Measurements from ENCODE around the gene GGTA1.

GGTA1 gene

DNA sequence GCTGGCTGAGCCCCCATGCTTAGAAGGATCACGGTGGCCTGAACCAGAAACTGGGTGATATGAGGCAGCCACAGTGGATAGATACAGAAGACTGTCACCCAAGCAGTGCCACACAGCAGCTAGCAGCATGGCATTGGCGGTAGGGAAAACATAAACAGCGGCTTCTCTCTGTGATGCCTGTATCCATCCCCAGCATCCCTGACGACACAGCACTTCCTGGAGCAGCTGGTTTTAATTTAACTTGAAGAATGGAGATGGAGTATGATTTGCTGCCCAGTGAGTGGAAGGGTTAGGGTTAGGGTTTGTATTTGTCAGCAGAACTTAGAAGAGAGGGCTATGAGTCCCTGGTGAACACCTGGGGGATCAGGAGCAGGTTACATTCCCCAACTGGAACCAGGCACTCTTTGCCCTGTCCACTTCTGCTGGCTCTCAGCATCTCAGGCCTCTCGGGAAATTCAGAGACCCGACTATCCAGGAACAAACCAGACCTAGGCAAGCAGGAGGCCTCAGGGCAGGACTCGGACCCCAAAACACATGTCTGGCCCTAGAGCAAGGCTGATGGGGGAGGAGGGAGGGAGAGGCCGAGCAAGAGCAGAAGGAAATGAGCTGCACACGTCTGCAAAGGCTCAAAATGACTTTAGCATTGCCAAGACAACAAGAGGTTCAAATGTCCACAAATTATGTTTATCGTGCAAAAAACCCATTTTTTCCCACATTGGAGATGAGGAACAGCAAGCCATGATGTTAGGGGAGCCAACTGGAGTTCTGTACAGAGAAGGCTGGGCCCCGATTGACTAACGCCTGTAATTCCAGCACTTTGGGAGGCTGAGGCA lies 6.5 kb upstream of the GGTA1 start:
- no peak overlapping the region for H3K9ac ChIP-seq (ENCODE audit: low read length in 5 of 5)
- H3K4me1 ChIP-seq (ENCODE audit: control insufficient read depth in 5 of 5, insufficient read depth in 5 of 5, low read length in 5 of 5), result peaks cover 0 to 50% (median 22%) of the 10 kb centered on the region in 5 donors
- no peaks in the 10 kb centered on the region for H3K36me3 ChIP-seq (ENCODE audit: control insufficient read depth in 5 of 5, insufficient read depth in 5 of 5, low read length in 5 of 5)
- H3K27ac ChIP-seq (ENCODE audit: low read depth, low read length), result no peak overlapping the region
- no peak overlapping the region for H3K4me3 ChIP-seq (ENCODE audit: low read depth in 1 of 5, low read length in 5 of 5)
- H3K27me3 ChIP-seq (ENCODE audit: control insufficient read depth in 5 of 5, insufficient read depth in 4 of 5, low read length in 5 of 5), result peaks cover 0 to 7% (median 0%) of the 10 kb centered on the region in 5 donors
- H3K9me3 ChIP-seq (ENCODE audit: control insufficient read depth in 5 of 5, low read length in 5 of 5), result no peaks in the 10 kb centered on the region

DNA sequence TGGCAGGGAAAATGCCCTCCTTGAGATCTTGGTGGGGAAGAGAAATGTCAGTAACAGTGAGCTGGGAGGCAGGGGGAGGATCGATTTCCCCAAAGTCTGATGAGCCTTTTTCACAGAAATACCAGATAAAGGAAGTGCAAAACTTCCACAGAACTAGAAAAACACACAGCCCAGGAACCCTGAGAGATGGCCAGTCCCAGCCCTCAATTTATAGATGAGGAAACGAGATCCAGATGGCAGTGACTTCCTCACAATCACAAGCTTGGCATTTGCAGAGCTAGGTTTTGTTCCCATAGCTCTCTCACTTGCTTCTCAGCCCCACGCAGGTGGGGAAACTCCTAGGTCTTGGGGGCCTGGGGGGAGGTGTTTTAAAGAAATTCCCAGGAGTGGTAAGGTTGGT lies 3.8 kb upstream of the GGTA1 start:
- no peaks in the 10 kb centered on the region for H3K9me3 ChIP-seq (ENCODE audit: control insufficient read depth in 5 of 5, low read length in 5 of 5)
- H3K9ac ChIP-seq (ENCODE audit: low read length in 5 of 5), result no peak overlapping the region
- peaks cover 0 to 7% (median 0%) of the 10 kb centered on the region in 5 donors for H3K27me3 ChIP-seq (ENCODE audit: control insufficient read depth in 5 of 5, insufficient read depth in 4 of 5, low read length in 5 of 5)
- no peak overlapping the region for H3K27ac ChIP-seq (ENCODE audit: low read depth, low read length)
- no peak overlapping the region for H3K4me3 ChIP-seq (ENCODE audit: low read depth in 1 of 5, low read length in 5 of 5)
- no peaks in the 10 kb centered on the region for H3K36me3 ChIP-seq (ENCODE audit: control insufficient read depth in 5 of 5, insufficient read depth in 5 of 5, low read length in 5 of 5)
- H3K4me1 ChIP-seq (ENCODE audit: control insufficient read depth in 5 of 5, insufficient read depth in 5 of 5, low read length in 5 of 5), result peaks cover 2 to 56% (median 29%) of the 10 kb centered on the region in 5 donors

DNA sequence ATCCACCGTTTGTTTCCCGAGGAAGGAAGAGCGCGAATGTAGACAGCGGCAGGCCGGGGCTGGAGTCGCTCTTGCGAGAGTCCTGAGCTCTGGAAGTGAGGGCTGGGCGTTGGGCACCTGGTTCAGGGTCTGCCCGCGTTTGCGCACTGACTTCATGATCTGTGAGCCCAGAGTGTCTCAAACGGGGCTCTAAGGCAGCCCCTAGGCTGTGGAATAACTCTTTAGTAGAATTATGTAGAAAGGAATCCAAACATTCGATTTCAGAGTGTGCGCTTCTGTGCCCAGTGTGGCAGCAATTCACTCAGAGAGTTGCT lies 478 bp upstream of the GGTA1 start:
- peak overlapping the region; percentile 68 to 79 (median 70) for H3K4me3 ChIP-seq (ENCODE audit: low read depth in 1 of 5, low read length in 5 of 5)
- H3K36me3 ChIP-seq (ENCODE audit: control insufficient read depth in 5 of 5, insufficient read depth in 5 of 5, low read length in 5 of 5), result no peaks in the 10 kb centered on the region
- H3K27ac ChIP-seq (ENCODE audit: low read depth, low read length), result peak overlapping the region; percentile 74
- H3K27me3 ChIP-seq (ENCODE audit: control insufficient read depth in 5 of 5, insufficient read depth in 4 of 5, low read length in 5 of 5), result peaks cover 0 to 2% (median 0%) of the 10 kb centered on the region in 5 donors
- H3K4me1 ChIP-seq (ENCODE audit: control insufficient read depth in 5 of 5, insufficient read depth in 5 of 5, low read length in 5 of 5), result peaks cover 3 to 46% (median 33%) of the 10 kb centered on the region in 5 donors
- H3K9ac ChIP-seq (ENCODE audit: low read length in 5 of 5), result peak overlapping the region; percentile 5 to 79 (median 42)
- H3K9me3 ChIP-seq (ENCODE audit: control insufficient read depth in 5 of 5, low read length in 5 of 5), result peaks cover 0 to 4% (median 3%) of the 10 kb centered on the region in 5 donors

DNA sequence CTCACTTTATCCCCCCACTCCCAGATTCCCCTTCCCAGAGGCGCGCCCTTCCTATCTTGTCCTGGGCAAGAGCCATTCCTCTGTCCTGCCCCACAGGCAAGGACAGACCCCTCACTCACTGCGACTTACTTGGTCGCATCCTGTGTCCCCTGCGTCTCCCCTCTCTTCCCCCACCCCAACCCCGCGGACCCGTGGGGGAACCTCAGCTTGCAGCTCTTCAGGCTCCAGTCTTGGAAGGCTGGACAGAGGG lies 542 bp downstream of the GGTA1 start:
- no peaks in the 10 kb centered on the region for H3K36me3 ChIP-seq (ENCODE audit: control insufficient read depth in 5 of 5, insufficient read depth in 5 of 5, low read length in 5 of 5)
- H3K4me1 ChIP-seq (ENCODE audit: control insufficient read depth in 5 of 5, insufficient read depth in 5 of 5, low read length in 5 of 5), result peaks cover 3 to 47% (median 33%) of the 10 kb centered on the region in 5 donors
- peaks cover 0 to 2% (median 0%) of the 10 kb centered on the region in 5 donors for H3K27me3 ChIP-seq (ENCODE audit: control insufficient read depth in 5 of 5, insufficient read depth in 4 of 5, low read length in 5 of 5)
- H3K4me3 ChIP-seq (ENCODE audit: low read depth in 1 of 5, low read length in 5 of 5), result peak overlapping the region; percentile 68 to 79 (median 70)
- peaks cover 0 to 4% (median 3%) of the 10 kb centered on the region in 5 donors for H3K9me3 ChIP-seq (ENCODE audit: control insufficient read depth in 5 of 5, low read length in 5 of 5)
- H3K9ac ChIP-seq (ENCODE audit: low read length in 5 of 5), result peak overlapping the region in 3 of 5 donors; percentile 69 to 77 (median 76)
- peak overlapping the region; percentile 74 for H3K27ac ChIP-seq (ENCODE audit: low read depth, low read length)

DNA sequence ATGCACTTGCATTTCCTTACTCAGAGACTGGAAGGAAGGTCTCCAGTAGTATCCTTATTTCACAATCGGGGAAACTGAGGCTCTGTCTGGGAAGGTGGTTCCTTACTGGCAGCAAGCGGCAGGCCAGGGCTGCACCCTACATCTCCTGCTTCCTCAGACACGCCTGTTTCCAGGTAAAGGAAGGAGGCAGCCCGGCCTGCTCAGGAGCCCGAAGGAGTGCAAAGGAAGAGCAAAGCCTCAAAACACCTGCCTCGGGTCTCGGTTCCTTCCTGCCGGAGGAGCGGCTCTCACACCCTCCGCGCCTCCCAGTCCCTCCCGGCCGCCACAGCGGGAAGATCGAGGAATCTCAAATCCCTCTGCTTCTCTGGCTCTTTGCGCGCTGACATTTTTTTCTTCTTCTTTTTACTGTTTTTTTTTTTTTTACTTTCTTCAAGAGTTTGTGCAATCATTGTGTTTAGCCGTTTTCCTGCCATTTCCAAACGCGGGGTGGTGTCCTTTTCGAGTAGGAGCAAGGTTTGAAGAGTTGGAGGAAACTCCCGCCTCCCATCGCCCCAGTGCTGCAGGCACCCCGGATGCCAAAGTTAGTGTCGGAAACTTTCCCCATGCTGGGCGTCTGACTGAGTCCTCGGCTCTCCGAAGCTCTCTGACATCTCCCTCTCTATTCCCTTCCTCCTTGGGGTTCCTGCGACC lies 1.0 kb downstream of the GGTA1 start:
- H3K27me3 ChIP-seq (ENCODE audit: control insufficient read depth in 5 of 5, insufficient read depth in 4 of 5, low read length in 5 of 5), result peaks cover 0 to 1% (median 0%) of the 10 kb centered on the region in 5 donors
- H3K27ac ChIP-seq (ENCODE audit: low read depth, low read length), result peak overlapping the region; percentile 74

DNA sequence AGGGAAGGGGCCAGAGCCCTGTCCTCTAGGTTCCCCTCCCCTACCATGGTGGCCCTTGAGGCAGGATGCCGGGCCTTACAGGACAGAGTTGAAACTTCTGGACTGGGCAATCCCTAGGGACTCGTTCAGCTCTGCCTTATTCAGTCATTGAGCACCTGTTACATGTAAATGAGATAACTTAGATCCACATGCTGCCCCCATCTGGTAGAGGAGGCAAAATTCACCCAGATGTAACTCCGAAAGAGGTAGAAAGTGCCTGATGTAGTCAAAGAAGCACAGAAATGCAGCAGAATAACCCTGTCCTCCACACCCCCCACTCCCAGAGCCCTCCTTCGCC lies 1.5 kb downstream of the GGTA1 start:
- H3K9ac ChIP-seq (ENCODE audit: low read length in 5 of 5), result peak overlapping the region in 3 of 5 donors; percentile 69 to 77 (median 76)

More for the DNA sequence above, 1.0 kb downstream of the GGTA1 start:
- H3K9me3 ChIP-seq (ENCODE audit: control insufficient read depth in 5 of 5, low read length in 5 of 5), result peaks cover 0 to 4% (median 3%) of the 10 kb centered on the region in 5 donors
- peaks cover 3 to 46% (median 33%) of the 10 kb centered on the region in 5 donors for H3K4me1 ChIP-seq (ENCODE audit: control insufficient read depth in 5 of 5, insufficient read depth in 5 of 5, low read length in 5 of 5)
- H3K36me3 ChIP-seq (ENCODE audit: control insufficient read depth in 5 of 5, insufficient read depth in 5 of 5, low read length in 5 of 5), result no peaks in the 10 kb centered on the region
- peak overlapping the region in 3 of 5 donors; percentile 69 to 77 (median 76) for H3K9ac ChIP-seq (ENCODE audit: low read length in 5 of 5)
- peak overlapping the region; percentile 68 to 79 (median 70) for H3K4me3 ChIP-seq (ENCODE audit: low read depth in 1 of 5, low read length in 5 of 5)

DNA sequence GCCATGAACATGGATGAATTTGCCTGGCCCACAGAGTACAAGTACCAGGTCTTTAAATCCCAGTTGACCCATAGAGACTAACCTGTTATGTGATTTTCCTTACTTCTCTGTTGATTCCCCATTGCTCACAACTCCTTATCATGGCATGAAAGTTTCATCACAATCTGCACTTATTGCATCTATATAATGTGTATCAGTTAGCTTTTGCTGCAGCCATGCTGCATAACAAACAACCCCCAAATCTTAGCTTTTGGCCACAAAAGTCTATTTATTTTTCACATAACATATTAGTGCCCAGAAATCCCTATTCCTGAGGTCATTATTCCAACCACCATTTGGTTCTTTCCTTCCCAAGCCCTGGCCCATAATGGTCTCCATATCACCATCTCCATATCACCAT lies 3.7 kb downstream of the GGTA1 start:
- Histone ChIP-seq H3K27ac (ENCODE audit: low read depth, low read length) (no peak overlapping the region), H3K9me3 (ENCODE audit: control insufficient read depth in 5 of 5, low read length in 5 of 5) (peaks cover 0 to 4% (median 3%) of the 10 kb centered on the region in 5 donors), H3K9ac (ENCODE audit: low read length in 5 of 5) (no peak overlapping the region), H3K4me3 (ENCODE audit: low read depth in 1 of 5, low read length in 5 of 5) (no peak overlapping the region), H3K4me1 (ENCODE audit: control insufficient read depth in 5 of 5, insufficient read depth in 5 of 5, low read length in 5 of 5) (peaks cover 3 to 52% (median 28%) of the 10 kb centered on the region in 5 donors), H3K36me3 (ENCODE audit: control insufficient read depth in 5 of 5, insufficient read depth in 5 of 5, low read length in 5 of 5) (no peaks in the 10 kb centered on the region), H3K27me3 (ENCODE audit: control insufficient read depth in 5 of 5, insufficient read depth in 4 of 5, low read length in 5 of 5) (no peaks in the 10 kb centered on the region)

More for the DNA sequence above, 1.5 kb downstream of the GGTA1 start:
- peaks cover 3 to 43% (median 32%) of the 10 kb centered on the region in 5 donors for H3K4me1 ChIP-seq (ENCODE audit: control insufficient read depth in 5 of 5, insufficient read depth in 5 of 5, low read length in 5 of 5)
- peak overlapping the region; percentile 68 to 79 (median 70) for H3K4me3 ChIP-seq (ENCODE audit: low read depth in 1 of 5, low read length in 5 of 5)
- no peaks in the 10 kb centered on the region for H3K27me3 ChIP-seq (ENCODE audit: control insufficient read depth in 5 of 5, insufficient read depth in 4 of 5, low read length in 5 of 5)
- peak overlapping the region; percentile 17 for H3K27ac ChIP-seq (ENCODE audit: low read depth, low read length)
- no peaks in the 10 kb centered on the region for H3K36me3 ChIP-seq (ENCODE audit: control insufficient read depth in 5 of 5, insufficient read depth in 5 of 5, low read length in 5 of 5)
- peaks cover 0 to 4% (median 3%) of the 10 kb centered on the region in 5 donors for H3K9me3 ChIP-seq (ENCODE audit: control insufficient read depth in 5 of 5, low read length in 5 of 5)

DNA sequence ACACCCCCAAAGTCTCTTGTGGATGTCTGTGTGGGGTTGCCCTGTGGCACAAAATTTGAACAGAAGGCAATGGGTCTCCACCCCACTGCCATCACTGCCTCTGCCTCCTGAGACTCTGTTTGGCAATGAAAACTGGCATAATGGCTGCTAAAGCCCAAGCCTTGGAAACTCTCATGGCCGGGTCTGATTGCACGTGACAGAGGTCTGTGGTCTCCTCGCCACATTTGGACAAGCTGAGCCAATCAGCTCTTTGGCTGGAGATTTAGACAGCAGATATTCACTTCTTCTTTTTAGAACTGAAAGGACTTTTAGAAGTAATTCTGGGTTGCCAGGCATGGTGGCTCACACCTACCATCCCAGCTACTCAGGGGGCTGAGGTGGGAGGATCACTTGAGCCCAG lies 5.5 kb downstream of the GGTA1 start:
- Histone ChIP-seq H3K36me3 (ENCODE audit: control insufficient read depth in 5 of 5, insufficient read depth in 5 of 5, low read length in 5 of 5) (no peaks in the 10 kb centered on the region), H3K9me3 (ENCODE audit: control insufficient read depth in 5 of 5, low read length in 5 of 5) (peaks cover 0 to 4% (median 3%) of the 10 kb centered on the region in 5 donors), H3K4me1 (ENCODE audit: control insufficient read depth in 5 of 5, insufficient read depth in 5 of 5, low read length in 5 of 5) (peaks cover 2 to 47% (median 17%) of the 10 kb centered on the region in 5 donors), H3K9ac (ENCODE audit: low read length in 5 of 5) (no peak overlapping the region), H3K27ac (ENCODE audit: low read depth, low read length) (no peak overlapping the region), H3K4me3 (ENCODE audit: low read depth in 1 of 5, low read length in 5 of 5) (no peak overlapping the region), H3K27me3 (ENCODE audit: control insufficient read depth in 5 of 5, insufficient read depth in 4 of 5, low read length in 5 of 5) (no peaks in the 10 kb centered on the region)

DNA sequence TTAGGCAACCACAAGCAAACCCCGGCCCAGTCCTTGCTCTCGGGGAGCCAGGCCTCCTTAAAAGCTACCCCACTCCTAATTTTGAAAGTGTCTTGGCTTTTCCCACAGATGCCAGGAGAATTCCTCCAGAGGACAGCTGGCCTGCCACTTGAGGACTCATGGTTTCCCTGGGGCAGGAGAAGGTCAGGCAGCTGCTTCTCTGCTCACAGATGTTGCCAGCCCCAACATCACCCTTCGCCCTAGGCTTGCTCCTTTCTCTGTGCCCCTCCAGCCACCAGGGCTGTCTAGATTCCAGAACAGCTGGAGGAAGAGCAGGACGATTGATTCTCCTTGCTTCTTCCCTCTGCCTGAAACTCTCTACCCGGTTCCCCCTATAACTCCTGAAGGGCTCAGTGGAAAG lies 8.5 kb downstream of the GGTA1 start:
- H3K27ac ChIP-seq (ENCODE audit: low read depth, low read length), result no peak overlapping the region
- H3K36me3 ChIP-seq (ENCODE audit: control insufficient read depth in 5 of 5, insufficient read depth in 5 of 5, low read length in 5 of 5), result no peaks in the 10 kb centered on the region
- peaks cover 1 to 46% (median 13%) of the 10 kb centered on the region in 5 donors for H3K4me1 ChIP-seq (ENCODE audit: control insufficient read depth in 5 of 5, insufficient read depth in 5 of 5, low read length in 5 of 5)
- H3K27me3 ChIP-seq (ENCODE audit: control insufficient read depth in 5 of 5, insufficient read depth in 4 of 5, low read length in 5 of 5), result no peaks in the 10 kb centered on the region
- no peak overlapping the region for H3K9ac ChIP-seq (ENCODE audit: low read length in 5 of 5)
- peaks cover 0 to 4% (median 2%) of the 10 kb centered on the region in 5 donors for H3K9me3 ChIP-seq (ENCODE audit: control insufficient read depth in 5 of 5, low read length in 5 of 5)
- no peak overlapping the region for H3K4me3 ChIP-seq (ENCODE audit: low read depth in 1 of 5, low read length in 5 of 5)

DNA sequence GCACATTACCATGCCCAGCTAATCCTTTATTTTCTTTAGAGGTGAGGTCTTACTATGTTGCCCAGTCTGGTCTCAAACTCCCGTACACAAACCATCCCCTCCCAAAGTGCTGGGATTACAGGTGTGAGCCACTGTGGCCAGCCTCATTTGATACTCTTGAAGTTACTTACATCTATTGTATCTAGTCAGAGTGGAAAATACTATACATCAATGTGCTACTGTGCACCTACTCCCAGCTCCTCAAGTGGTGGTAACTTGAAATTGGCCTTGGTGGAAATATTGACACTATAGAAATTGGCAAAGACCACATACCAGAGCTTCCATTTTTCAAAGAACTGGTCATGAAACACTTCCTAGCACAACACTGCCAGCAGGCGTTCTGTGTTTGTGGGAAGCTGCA lies 10.3 kb downstream of the GGTA1 start:
- no peak overlapping the region for H3K4me3 ChIP-seq (ENCODE audit: low read depth in 1 of 5, low read length in 5 of 5)
- no peaks in the 10 kb centered on the region for H3K36me3 ChIP-seq (ENCODE audit: control insufficient read depth in 5 of 5, insufficient read depth in 5 of 5, low read length in 5 of 5)
- peaks cover 2 to 58% (median 28%) of the 10 kb centered on the region in 5 donors for H3K4me1 ChIP-seq (ENCODE audit: control insufficient read depth in 5 of 5, insufficient read depth in 5 of 5, low read length in 5 of 5)
- H3K9me3 ChIP-seq (ENCODE audit: control insufficient read depth in 5 of 5, low read length in 5 of 5), result no peaks in the 10 kb centered on the region
- H3K27me3 ChIP-seq (ENCODE audit: control insufficient read depth in 5 of 5, insufficient read depth in 4 of 5, low read length in 5 of 5), result no peaks in the 10 kb centered on the region
- no peak overlapping the region for H3K27ac ChIP-seq (ENCODE audit: low read depth, low read length)
- no peak overlapping the region for H3K9ac ChIP-seq (ENCODE audit: low read length in 5 of 5)
